ENCODE measurements around the gene DTD1.

Gene DTD1

GRCh38 chr20:18587665-18588573, at the start of gene DTD1:
DTD1 (plus strand) TSS chr20:18588054; CDS start chr20:18588073, 19 bp downstream.
- peak within 1 kb of the TSS; percentile 61 for H3K4me3 ChIP-seq (ENCODE audit: low read length)
- peak; percentile 37 for TF ChIP-seq CTCF (IDR thresholded peaks at IDR 0.05; ENCODE audit: insufficient read depth, low read depth, low read length, missing control alignments)
- DNase-seq (ENCODE audit: low read depth), result peak; percentile 87

DNA sequence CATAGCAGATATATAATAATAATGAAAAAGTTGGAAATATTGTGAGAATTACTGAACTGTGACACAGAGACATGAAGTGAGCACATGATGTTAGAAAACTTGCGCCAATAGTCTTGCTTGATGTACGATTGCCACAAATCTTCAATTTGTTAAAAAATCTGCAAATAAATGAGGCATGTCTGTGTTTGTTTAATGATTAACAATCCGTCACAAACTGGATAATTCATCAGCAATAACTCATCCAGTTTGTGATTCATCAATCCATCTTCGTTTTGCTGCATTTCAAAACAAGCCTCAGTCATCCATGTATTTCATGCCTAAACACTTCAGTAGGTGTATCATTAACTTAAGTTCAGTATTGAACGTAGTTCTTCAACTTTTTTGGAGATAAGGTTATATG, 46.1 kb upstream of the DTD1 start:
- H3K4me3 ChIP-seq (ENCODE audit: low read length), result no peak overlapping the region
- no peak for TF ChIP-seq CTCF (IDR thresholded peaks at IDR 0.05; ENCODE audit: insufficient read depth, low read depth, low read length, missing control alignments)
- DNase-seq (ENCODE audit: low read depth), result peak; percentile 93

GRCh38 chr20:18543216-18543615, 44.6 kb upstream of the DTD1 start:
- TF ChIP-seq CTCF (IDR thresholded peaks at IDR 0.05; ENCODE audit: insufficient read depth, low read depth, low read length, missing control alignments), result no peak
- no peak overlapping the region for H3K4me3 ChIP-seq (ENCODE audit: low read length)
- DNase-seq (ENCODE audit: low read depth), result no peak

- no peak for DNase-seq (ENCODE audit: low read depth)
- H3K4me3 ChIP-seq (ENCODE audit: low read length), result no peak overlapping the region
- no peak for TF ChIP-seq CTCF (IDR thresholded peaks at IDR 0.05; ENCODE audit: insufficient read depth, low read depth, low read length, missing control alignments)
Measured at GRCh38 chr20:18543932-18544331, 43.9 kb upstream of the DTD1 start.

DNA sequence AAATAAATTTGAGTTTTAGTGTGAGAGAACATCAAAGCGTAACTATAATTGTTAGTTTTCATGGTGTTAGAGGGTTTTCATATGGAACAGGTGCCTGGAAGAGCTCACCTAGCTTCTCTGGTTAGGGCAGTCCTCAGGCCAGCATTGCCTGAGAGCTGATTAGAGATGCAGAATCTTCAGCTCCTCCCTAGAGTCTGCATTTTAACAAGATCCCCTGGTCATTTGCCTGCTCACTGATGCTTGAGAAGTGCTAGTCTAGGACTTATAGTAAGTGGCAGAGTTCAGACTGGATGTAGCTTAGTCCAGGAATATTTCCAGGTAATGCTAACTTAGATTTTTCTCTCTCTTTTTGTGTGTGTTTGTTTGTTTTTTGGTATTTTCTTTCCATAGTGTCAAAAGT, 42.3 kb upstream of the DTD1 start:
- TF ChIP-seq CTCF (IDR thresholded peaks at IDR 0.05; ENCODE audit: insufficient read depth, low read depth, low read length, missing control alignments), result no peak
- H3K4me3 ChIP-seq (ENCODE audit: low read length), result no peak overlapping the region
- no peak for DNase-seq (ENCODE audit: low read depth)

DNA sequence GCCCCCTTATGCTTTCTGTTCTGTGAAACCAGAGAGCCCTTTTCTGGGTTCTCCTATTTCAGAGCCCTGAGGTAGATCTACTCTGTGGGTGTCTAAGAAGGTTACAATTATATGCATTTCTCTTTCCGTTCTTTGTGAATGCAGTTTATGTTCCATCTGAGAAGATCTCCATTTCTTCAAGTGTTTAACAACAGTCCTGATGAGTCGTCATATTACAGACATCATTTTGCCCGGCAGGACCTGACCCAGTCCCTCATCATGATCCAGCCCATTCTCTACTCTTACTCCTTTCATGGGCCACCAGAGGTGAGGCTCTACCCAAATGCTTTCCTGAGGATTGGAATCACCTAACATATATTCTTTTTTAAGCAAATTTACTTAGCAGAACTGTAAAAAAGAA, 39.4 kb upstream of the DTD1 start:
- no peak for TF ChIP-seq CTCF (IDR thresholded peaks at IDR 0.05; ENCODE audit: insufficient read depth, low read depth, low read length, missing control alignments)
- no peak for DNase-seq (ENCODE audit: low read depth)
- H3K4me3 ChIP-seq (ENCODE audit: low read length), result no peak overlapping the region

DNA sequence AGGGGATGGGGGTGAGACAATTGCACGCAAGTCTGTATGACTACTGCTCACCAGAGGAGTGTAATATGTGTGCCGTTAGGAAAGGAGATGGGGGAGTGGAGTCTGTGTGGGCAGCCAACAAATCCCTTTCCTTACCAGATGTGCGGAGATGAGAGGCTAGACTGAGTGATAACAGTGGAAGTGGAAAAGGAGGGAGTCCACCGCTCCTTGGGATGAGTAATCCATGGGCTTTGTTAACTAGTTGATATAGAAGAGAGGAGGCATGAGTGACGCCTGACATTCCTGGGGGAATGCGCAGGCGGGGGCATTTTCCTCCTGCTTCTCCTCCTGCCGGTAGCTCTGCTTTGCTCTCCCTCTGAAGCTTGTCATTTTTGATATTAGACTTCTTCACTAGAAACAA, 34.1 kb upstream of the DTD1 start:
- H3K4me3 ChIP-seq (ENCODE audit: low read length), result no peak overlapping the region
- TF ChIP-seq CTCF (IDR thresholded peaks at IDR 0.05; ENCODE audit: insufficient read depth, low read depth, low read length, missing control alignments), result no peak
- DNase-seq (ENCODE audit: low read depth), result no peak
